ENCODE data around the gene DMD. TPM values are rescaled to one million over a fixed set of nuclear protein-coding genes. Genes with fewer than 3 reads are reported as not detected.

Gene DMD
- total and polyA plus RNA-seq, 2 of the 8 experiments (the other 6 are each of a cell fraction or from before 2014, with no cell fraction given) = 4.8 to 7.4 TPM

DNA sequence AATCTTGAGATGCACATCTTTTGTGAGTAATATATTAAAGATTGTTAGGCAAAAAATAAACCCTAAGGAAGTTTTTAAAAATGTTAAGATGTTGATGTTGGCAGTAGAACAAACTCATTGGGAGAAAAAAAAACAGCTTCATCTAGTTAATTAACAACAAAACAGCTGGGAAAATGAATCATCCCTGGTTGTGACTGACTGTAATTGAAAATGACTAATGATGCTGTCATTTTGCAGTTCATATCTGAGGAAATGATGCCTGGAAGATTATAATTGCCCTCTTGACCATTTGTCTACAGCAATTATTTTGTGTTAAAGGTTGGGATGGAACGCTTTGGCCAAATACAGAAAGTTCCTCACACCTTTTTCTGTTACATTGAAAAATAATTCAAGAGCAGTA lies 1379.1 kb downstream of the DMD start (continued):
- TF ChIP-seq GABPA (IDR thresholded peaks at IDR 0.05; ENCODE audit: borderline replicate concordance, insufficient read depth, low read length) (no peak), PHF8 (conservative IDR thresholded peaks at IDR 0.05; ENCODE audit: low read depth, low read length) (no peak), YY1 (IDR thresholded peaks at IDR 0.05; ENCODE audit: low read depth, low read length) (no peak), GTF2F1 (IDR thresholded peaks at IDR 0.05; ENCODE audit: borderline replicate concordance, low read depth, low read length) (no peak)
- TF ChIP-seq, protein P1, sequence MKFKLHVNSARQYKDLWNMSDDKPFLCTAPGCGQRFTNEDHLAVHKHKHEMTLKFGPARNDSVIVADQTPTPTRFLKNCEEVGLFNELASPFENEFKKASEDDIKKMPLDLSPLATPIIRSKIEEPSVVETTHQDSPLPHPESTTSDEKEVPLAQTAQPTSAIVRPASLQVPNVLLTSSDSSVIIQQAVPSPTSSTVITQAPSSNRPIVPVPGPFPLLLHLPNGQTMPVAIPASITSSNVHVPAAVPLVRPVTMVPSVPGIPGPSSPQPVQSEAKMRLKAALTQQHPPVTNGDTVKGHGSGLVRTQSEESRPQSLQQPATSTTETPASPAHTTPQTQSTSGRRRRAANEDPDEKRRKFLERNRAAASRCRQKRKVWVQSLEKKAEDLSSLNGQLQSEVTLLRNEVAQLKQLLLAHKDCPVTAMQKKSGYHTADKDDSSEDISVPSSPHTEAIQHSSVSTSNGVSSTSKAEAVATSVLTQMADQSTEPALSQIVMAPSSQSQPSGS (IDR thresholded peaks at IDR 0.05; ENCODE audit: low read length) = no peak

All from H1 (cell line).